Forelimb muscle (tissue), 1 donor: ENCODE results near the gene ZBTB33. TPM values are rescaled to one million over a fixed set of nuclear protein-coding genes. Genes with fewer than 3 reads are reported as not detected.

Source experiments
- DNase-seq: peaks from one replicate; pipeline ENCODE4 v3.0.0-alpha.2; 2013; ENCODE audit warnings: low read depth
- polyA plus RNA-seq: library from polyadenylated mRNA; unstranded; fragments of 120-200 nt; gene quantifications from one replicate; pipeline ENCODE4 v1.2.1, GENCODE V29; 2013; ENCODE audit not compliant: insufficient read length

The ZBTB33 gene, protein sequence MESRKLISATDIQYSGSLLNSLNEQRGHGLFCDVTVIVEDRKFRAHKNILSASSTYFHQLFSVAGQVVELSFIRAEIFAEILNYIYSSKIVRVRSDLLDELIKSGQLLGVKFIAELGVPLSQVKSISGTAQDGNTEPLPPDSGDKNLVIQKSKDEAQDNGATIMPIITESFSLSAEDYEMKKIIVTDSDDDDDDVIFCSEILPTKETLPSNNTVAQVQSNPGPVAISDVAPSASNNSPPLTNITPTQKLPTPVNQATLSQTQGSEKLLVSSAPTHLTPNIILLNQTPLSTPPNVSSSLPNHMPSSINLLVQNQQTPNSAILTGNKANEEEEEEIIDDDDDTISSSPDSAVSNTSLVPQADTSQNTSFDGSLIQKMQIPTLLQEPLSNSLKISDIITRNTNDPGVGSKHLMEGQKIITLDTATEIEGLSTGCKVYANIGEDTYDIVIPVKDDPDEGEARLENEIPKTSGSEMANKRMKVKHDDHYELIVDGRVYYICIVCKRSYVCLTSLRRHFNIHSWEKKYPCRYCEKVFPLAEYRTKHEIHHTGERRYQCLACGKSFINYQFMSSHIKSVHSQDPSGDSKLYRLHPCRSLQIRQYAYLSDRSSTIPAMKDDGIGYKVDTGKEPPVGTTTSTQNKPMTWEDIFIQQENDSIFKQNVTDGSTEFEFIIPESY
- 13.4 TPM for polyA plus RNA-seq

DNA sequence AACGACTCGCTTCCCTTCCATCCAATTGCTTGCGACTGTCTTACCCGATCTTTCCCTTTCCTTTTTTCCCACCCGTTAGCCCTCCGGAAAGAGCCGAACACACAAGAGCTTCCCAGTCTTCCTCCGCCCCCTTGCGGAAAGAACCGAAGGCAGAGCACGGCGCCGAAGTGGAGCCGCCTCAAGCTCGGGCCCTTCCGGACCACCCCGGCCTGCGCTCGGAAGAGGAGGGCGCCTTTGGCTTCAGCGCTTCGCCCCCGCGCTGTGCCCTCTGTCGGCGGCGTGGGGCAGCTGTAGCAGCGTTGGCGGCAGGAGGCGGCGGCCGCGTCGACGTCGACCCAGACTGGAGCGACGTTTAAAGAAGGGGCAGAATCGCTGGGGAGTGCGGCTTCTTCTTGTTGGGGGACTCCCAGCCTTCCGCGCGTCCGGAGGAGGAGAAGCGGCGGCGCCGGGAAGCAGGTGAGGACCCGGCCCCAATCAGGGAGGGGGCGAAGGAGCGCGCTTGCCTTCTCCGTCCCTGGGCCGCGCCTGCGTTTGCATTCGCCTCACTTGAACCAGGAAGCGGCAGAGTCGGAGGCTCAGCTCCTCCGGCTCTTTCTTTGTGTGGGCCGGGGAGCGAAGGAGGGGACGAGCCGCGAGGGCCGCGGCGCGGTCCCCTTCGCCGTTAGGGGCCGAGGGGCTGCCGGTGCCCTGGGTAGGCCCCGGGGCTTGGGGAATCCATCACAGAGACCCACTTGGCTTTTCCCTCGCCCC is at the start of gene ZBTB33:
TSS of gene ZBTB33 (plus strand) at position 291 of the 750 bp plus-strand sequence. CDS start 2,604 bp downstream, outside the sequence.
- peak; percentile 78 for DNase-seq

DNA sequence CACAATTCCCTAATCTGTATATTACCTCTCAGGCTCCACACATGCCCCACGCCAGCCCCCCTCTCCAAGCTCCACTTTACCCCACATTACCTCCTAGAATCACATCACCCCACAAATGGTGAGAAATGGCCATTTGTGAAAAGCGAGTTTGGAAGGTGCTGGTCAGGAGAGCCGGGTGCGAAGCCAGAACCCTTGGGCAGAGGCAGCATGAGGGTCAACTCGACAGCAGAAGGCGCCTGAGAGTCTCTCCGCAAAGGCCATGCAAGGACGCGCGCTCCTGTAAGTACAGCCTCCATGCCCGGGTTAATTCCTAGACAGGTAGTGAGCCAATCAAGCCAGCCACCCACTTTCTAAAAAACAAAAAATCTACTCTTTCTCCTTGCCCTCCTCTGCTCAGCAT is 49.8 kb upstream of the ZBTB33 start:
- DNase-seq = no peak

DNA sequence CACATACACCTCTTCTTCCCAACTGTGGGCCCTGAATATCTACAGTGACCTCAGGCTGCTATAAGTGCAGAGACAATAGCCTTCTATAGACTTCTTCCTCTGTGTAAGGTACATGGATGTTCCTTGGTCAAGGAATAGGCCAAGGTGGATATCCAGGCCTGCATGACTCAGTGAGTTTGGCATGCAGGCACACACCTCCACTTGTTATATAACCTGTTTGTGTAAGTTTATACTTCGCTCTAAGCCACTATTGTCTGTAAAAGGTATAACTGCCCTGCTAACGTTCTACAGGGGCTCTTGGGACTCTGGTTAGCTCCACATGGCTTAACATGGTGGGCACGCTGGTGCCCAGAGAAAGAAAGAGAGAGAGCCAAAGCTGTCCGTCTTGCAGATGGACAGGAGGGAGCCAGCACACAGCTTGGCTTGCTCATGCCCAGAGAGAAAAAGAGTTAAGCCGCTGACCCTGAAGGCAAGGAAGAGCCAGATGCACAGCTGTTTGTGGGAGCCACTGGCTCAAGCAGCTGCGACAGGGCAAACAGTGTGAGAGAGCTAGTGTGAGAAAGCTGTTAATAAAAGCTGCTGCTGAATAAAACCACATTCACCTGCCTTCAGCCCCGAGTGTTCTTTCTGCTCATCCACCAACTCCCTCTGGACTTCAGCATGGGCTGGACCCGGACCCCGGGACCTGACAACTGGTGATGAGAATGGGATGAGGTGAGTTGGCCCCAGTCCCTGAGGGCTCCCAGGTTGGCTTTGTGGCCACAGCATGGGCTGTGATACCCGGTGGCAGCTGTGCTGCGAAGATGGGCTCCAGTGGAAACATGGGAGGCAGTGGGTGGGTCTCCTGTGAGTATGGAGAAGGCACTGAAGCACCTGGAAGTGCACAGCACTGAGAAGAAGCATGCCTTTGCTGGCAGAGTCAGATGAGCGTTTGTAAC is 44.5 kb upstream of the ZBTB33 start:
- DNase-seq = no peak

DNA sequence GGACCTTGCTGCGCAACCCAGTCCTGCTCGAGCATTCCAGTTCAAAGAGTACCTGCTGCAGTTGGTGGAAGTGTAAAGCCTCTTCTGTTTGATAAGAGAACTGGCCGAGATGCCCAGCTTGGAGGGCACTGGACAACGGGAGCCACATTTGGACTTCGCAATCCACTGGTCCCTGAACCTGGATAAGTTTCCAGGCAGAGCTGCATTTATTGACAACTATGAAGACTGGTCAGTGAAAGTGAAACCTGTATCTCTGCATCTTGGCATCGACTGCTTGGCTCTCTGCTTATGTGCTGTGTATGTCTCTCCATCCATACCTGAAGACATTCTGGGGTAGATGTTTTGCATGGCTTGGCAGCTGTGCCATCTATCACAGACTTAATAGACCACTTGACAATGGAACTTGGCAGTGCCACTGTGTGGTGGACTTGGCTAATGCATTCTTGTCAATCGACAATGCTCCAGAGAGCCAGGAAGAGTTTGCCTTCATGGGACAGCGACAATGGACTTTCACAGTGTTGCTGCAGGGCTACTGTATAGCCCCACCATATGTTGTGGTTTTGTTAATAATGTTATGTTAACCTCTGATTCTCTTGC is 43.5 kb upstream of the ZBTB33 start:
- DNase-seq = no peak

DNA sequence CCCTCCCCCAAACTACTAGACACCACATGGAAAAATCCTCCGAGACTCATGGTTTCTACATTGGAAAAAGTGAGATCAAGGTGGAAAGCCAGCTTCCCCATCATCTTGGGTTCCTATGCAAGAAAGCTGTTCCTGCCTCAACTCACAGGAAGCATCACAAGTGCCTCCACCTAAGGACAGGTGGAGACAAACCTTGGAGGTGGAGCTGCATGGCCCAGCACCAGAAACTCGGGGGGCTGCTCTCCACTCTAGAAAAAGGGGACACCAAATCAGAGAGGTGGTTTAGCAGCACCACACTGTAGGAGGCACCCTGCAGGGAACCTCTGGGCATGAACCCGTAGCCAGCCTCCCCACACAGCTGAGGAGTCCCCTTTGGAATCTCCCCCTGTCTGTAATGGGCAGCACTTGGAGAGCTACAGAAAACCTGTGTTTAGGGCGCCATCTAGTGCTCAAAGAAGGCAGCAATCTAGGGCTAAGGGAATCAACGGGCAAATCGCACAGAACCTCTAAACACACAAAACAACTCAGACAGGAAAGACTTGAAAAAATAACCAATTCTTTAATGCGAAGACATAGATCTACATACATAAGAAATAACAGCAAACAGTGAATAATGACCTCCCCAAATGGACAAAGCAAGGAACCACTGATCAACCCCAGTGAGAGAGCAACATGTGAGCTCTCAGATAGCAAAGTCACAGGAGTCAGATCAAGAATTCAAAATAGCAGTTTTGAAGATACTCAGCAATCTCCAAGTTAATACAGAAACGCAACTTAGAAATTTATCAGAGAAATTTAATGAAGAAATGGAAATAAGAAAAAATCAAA is 37.0 kb upstream of the ZBTB33 start:
- peak; percentile 14 for DNase-seq

DNA sequence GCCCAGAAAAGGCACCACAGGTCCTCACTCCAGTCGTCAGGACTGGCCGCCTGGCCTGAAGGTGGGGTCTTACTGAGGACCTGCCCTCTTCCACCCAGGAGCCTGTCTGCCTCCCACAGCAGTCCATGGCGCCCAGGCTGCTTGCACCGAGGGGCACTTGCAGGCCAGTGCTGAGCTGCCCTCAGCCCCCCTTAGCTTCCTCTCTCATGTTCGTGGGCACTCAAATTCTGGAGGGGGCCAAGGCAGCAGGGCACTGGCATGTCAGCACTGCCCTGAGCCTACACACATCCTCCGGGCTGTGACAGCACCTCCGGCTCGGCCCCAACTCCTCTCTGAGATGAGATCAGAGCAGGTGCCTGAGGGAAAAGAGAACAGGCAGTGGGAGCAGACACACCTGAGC is 27.2 kb upstream of the ZBTB33 start:
- DNase-seq = no peak

DNA sequence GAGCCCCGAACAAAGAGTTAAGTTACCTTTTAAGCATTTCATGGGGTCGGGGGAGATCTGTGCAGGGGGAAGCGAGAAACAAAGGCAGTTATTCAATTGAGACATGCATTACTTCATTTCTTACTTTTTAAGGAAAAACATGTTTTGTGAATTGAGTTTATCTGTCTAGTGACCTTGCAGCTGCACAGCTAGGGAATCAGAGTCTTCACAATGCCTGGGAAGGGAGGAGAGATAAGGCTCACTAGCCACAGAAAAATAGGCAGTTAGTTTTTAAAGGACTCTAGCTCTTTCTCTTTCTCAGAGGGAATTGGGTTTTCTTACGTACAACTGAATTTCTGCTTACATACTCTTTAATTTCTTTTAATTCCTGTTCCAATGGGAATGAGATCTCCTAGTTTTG is 26.2 kb upstream of the ZBTB33 start:
- no peak for DNase-seq

DNA sequence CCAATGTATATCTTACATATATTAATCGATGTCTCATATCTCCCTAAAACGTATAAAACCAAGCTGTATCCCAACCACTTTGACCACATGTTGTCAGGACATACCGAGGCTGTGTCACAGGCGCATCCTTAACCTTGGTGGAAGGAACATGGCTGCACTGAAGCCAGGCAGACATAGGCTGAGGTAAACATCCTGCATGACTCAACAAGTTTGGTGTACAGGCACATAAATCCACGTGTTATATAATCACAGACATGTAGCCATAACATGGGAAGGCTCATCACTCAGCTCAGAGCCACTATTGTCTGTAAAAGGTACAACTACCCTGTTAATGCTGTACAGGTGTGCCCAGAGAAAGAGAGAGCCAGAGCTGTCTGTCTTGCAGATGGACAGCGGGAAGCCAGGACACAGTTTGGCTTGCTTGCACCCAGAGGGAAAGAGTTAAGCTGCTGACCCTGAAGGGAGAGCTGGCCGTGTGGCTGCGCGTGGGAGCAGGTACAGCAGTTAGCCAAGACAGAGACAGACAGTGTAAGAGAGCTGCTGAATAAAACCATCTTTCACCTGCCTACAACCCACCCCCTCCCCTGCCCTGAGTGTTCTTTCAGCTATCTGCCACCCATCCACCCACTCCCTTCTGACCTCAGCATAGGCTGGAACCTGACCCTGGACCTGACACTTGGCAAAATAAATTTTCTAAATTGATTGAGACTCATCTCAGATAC is 22.3 kb upstream of the ZBTB33 start:
- no peak for DNase-seq

DNA sequence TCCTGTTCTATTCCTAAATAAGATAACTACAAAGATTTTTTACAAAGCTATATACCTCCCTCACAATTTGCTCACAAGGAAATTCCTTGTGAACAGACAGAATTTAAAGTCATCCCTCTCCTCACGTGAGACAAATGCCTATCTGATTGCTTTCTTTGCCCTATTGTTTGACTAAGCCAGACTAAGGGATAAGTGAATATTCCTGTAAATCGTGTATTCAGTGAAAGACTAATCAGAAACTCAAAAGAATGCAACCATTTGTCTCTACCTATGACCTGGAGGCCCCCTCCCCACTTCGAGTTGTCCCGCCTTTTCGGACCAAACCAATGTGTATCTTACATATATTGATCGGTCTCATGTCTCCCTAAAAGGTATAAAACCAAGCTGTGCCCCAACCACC is 15.3 kb upstream of the ZBTB33 start:
- DNase-seq = no peak

DNA sequence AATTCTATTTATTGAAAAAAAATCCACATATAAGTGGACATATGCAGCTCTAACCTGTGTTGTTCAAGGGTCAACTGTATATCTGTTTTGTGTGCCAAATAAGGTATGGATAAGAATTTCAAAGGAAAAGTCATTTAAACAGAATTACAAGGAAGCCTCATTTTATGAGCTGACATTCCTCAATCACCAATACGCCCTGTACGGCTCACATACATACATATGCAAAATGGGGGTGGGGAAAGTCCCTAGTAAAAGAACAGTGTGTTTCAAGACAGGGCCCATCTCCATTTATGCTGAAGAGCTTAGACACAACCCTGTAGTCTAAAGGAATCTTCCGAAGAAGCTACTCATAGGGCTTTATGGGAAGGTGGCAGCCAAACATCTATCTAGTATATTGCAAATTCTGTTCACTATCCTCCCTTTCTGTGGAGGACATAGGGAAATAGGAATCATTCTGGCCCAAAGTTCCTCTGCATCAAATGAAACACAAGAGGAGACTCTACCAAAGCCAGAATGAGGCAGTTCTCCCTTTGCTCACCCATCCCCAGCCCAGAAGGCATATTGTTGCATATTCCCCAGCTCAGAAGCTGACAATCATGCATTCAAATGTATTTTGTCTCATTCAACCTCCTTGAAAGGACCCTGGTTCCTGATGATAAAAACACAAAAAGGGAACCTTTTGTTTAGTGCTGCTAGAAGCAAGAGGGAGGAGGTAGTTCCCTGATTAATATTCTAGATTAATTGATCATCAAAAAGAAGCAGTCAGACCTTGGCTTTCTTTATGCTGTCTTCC is 13.7 kb upstream of the ZBTB33 start:
- no peak for DNase-seq

DNA sequence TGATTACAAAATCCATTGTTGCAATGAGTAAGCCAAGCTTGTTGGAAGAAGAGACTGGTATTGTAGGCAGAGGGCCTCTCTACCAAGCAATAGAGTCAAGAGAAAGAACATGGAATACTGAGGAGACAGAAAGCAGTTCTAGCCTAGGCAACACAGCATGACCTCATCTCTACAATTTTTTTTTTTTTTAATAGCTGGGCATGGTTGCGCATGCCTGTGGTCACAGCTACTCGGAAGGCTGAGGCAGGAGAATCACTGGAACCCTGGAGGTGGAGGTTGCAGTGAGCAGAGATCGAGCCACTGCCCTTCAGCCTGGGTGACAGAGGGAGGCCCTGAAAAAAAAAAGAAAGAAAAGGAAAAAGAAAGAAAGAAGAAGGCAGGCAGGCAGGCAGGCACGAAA is 11.7 kb upstream of the ZBTB33 start:
- DNase-seq = no peak

DNA sequence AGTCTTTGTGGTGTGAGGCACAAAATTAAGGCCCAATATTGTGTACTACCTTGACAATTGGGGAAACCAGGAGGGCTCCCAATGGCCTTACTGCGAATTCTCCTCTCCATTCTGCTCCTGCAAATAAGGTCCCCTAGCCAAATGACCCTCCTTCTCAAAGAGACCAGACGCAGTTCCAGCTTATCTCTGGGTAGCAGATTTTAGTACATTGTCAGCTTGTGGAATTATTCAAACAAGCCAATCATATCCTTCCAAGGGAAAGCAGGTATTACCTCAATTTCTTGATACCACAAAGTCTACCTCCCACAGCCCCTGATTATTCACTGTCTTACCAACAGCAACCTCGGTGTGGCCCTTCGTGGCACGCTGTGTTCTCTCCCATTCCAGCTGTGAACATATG is 7.8 kb upstream of the ZBTB33 start:
- no peak for DNase-seq

DNA sequence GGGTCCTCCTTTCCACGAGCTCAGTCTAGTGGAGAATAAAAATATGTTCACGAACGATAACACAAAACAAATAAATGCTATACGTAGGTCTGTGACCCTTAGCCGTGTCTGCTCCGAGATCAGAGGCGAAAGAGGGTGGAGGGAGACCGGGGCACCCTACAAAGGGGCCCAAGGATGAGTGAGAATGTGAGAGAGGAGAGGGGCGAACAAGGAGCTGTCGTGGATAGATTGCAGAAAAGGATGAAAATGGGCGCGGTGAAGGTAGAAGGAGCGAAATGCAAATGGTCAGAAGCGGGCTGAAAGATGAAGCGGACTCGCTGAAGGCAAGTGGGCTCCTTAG is 6.2 kb upstream of the ZBTB33 start:
- no peak for DNase-seq

DNA sequence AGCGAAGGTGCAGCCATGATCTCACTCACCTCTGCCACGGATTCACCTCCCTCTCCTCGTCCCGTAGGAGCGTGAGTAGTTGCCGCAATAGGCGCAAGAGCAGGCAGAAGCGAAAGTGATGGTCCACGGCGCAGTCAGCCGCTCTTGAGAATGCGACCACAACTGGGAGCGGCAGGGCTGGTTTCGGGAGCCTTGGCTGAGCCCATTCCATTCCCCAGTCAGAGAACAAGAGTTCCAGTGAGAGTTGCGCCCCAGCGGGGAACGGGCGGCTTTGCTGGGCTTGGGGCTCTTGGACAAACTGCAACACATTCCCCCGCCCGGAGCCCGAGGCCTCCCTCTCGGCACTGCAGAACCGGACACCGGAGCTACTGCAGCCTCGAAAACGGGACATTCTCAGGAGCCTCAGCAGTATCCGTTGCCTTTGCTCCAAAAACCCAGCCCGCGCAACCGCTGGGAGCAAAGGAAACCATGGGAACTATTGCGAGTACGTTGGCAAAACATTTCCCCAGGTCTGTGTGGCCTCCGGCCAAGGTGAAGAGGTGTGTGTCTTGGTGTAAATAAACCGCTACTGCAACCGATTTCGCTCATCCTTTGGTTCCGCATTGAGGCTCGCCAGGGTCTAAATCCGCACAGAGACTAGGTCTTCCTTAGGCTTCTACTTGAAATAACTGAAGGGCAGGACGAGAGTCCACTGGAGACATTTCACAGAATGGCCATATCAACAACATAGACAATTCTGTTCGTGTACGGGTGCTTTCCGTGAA is 5.7 kb upstream of the ZBTB33 start:
- DNase-seq = no peak

DNA sequence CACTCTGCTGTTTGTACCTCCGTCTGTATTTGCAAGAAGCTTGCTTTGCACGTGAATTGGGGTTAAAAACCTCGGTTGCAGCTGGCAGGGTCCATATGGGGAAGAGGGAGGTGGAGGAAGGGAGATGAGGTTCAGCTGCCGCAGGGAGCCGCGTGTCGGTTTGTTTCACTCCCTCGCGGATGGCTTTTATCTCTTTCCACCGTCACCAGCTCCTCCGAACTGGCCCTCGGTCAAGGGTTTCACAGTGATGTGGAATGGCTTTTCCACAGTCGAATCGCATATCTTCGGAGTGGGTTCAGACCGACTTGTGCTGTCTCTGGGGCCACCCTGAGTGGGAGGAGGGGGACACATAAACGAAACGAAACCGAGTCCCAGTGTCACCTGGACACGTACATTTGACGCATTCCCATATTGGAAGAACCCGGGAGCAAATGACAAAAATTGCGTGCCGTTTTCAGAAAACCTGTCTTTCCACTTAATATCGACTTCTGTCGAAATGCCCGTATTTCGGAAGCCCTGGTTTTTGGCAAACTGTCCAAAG is 929 bp downstream of the ZBTB33 start:
- DNase-seq = no peak

DNA sequence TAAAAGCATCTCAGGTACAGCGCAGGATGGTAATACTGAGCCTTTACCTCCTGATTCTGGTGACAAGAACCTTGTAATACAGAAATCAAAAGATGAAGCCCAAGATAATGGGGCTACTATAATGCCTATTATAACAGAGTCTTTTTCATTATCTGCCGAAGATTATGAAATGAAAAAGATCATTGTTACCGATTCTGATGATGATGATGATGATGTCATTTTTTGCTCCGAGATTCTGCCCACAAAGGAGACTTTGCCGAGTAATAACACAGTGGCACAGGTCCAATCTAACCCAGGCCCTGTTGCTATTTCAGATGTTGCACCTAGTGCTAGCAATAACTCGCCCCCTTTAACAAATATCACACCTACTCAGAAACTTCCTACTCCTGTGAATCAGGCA is 3.2 kb downstream of the ZBTB33 start:
- no peak for DNase-seq

DNA sequence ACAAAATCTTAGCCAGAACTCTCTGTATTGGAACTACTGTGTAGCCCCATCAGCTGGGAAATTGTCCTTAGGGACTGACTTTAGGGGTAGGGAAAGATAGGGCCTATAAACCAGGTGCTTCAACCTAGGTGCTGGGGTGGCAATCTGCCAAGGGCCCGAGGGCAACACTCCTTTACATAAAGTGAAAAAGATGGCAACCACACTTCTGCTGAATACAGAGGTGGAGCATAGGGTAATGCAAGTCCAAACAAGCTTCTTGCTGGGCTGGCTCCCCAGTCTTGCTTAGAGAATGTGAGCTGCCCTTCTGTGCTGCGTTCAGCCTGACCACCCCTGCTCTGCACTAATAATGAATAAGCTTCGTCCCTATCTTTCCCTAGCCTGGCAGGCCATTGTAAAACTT is 9.8 kb downstream of the ZBTB33 start:
- no peak for DNase-seq
